H1 (cell line): ENCODE data around the gene PPP2R2C. TPM values are rescaled to one million over a fixed set of nuclear protein-coding genes. Genes with fewer than 3 reads are reported as not detected.

Experiments
- GABPA ChIP-seq: IDR thresholded peaks from 2 replicates; pipeline ENCODE4 v1.6.1; 2011; ENCODE audit warnings: mild to moderate bottlenecking, low read length, moderate library complexity, borderline replicate concordance; ENCODE audit not compliant: insufficient read depth
- KDM1A ChIP-seq: fragments of 200-600, 300-600 bp; sonication (generic); IDR thresholded peaks from 2 replicates; pipeline ENCODE4 v1.7.1; 2016; ENCODE audit warnings: mild to moderate bottlenecking, low read length, borderline replicate concordance
- polyA plus RNA-seq, 7 experiments: library from polyadenylated mRNA; depleted of rRNA in 3 of 7; stranded (reverse) in 5 of 7; unstranded in 2 of 7; fragments of >200 nt in 5 of 7; fragments of 200-250 nt in 2 of 7; gene quantifications; 1 replicate in 5 of 7; 2 replicates in 1 of 7; 4 replicates in 1 of 7; pipeline versions ENCODE4 v1.2.1 to v1.2.3, GENCODE V29; 2011 to 2013; ENCODE audit warnings: missing spikeins in 2 of 7, mixed read lengths in 2 of 7
- total RNA-seq: library from RNA; stranded (reverse); fragmentation: NEBNext Ultra II Directional; extraction: Animal tissue kit (Norgen Biotek cat#: 25700); gene quantifications from 2 replicates; pipeline ENCODE4 v1.2.1, GENCODE V29; 2021

PPP2R2C gene
- total and polyA plus RNA-seq, 2 of the 8 experiments (the other 6 are each of a cell fraction or from before 2014, with no cell fraction given): 6.4 TPM

GRCh38 chr4:6390356-6390755, 82.1 kb downstream of the PPP2R2C start (continued):
- TF ChIP-seq KDM1A (no peak), GABPA (no peak)
- TF ChIP-seq, all 59 proteins: peak for 0
